MCF 10A (cell line): Measurements from ENCODE around the gene ZDHHC6. TPM values are rescaled to one million over a fixed set of nuclear protein-coding genes. Genes with fewer than 3 reads are reported as not detected.

Experiments used
- BruUV-seq: library from RNA; stranded (reverse); fragments of 400-500 nt; replicated peaks from 2 replicates; lab custom pipeline; 2021; lab: Mats Ljungman, UMichigan
- CTCF ChIA-PET: fragments of 300-600 bp; sonication (Branson Sonifier 250); formaldehyde crosslinking; extraction: SDS; loops from one replicate; lab custom pipeline; 2021; ENCODE audit warnings: antibody characterized with exemption, inconsistent platforms; lab: Yijun Ruan, JAX
- POLR2A ChIA-PET: fragments of 300-600, 350-650 bp; sonication (Branson Sonifier 250); formaldehyde crosslinking; extraction: SDS; loops from one replicate; lab custom pipeline; 2020; ENCODE audit warnings: antibody characterized with exemption, inconsistent platforms; lab: Yijun Ruan, JAX
- DNase-seq: peaks from one replicate; pipeline ENCODE4 v3.0.0-alpha.2; 2018; ENCODE audit not compliant: unreplicated experiment
- H3K27ac Mint-ChIP-seq: one replicate; pipeline ENCODE4 v1.8.0; 2022; ENCODE audit warnings: mild to moderate bottlenecking, low read depth, mixed read lengths; ENCODE audit not compliant: unreplicated experiment
- H3K27me3 Mint-ChIP-seq: one replicate; pipeline ENCODE4 v1.8.0; 2022; ENCODE audit warnings: mixed read lengths; ENCODE audit not compliant: insufficient read depth, unreplicated experiment
- H3K36me3 Mint-ChIP-seq: one replicate; pipeline ENCODE4 v1.8.0; 2022; ENCODE audit warnings: mild to moderate bottlenecking, moderate library complexity, mixed read lengths; ENCODE audit not compliant: insufficient read depth, unreplicated experiment
- H3K4me1 Mint-ChIP-seq: one replicate; pipeline ENCODE4 v1.8.0; 2022; ENCODE audit warnings: mixed read lengths; ENCODE audit not compliant: insufficient read depth, unreplicated experiment
- H3K4me3 Mint-ChIP-seq: one replicate; pipeline ENCODE4 v1.8.0; 2022; ENCODE audit warnings: mild to moderate bottlenecking, moderate library complexity, mixed read lengths; ENCODE audit not compliant: unreplicated experiment
- H3K9me3 Mint-ChIP-seq: one replicate; pipeline ENCODE4 v1.8.0; 2022; ENCODE audit warnings: mixed read lengths; ENCODE audit not compliant: unreplicated experiment
- intact Hi-C: fragments of 100-400 bp; cut with micrococcal nuclease; formaldehyde crosslinking; loops from 2 replicates; pipeline ENCODE4 v1.14.1; 2022
- total RNA-seq: library from RNA; stranded (reverse); gene quantifications from 2 replicates; pipeline ENCODE4 v1.2.3, GENCODE V29; 2022
- TF ChIP-seq, protein P1 (sequence below): fragments of 200-600 bp; IDR thresholded peaks from one replicate; pipeline ENCODE4 v1.8.0; 2022; ENCODE audit warnings: antibody characterized with exemption, mild to moderate bottlenecking; ENCODE audit not compliant: unreplicated experiment

The ZDHHC6 gene
- total RNA-seq, 1 experiment from 2014 or later: 25.9 TPM

DNA sequence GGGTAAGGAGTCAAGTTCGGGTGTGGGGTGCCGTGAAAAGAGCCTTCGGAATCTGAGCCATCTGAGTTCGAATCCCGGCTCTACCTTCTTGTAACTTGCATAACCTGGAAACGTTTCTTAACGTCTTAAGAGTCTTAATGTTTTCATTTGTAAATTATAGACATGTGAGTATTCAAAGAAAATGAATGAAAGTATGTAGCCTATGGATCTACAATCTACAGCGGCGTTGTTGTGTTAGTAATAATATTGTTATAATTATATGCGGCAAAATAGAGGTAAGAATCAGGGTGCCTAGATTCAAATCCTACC is 860 bp upstream of the ZDHHC6 start:
- intact Hi-C loops: no loop called here
- H3K27ac Mint-ChIP-seq: peak overlapping the region; percentile 88
- TSS peak; percentile 49 for BruUV-seq
- peaks cover 16% of the 10 kb centered on the region for H3K4me1 Mint-ChIP-seq
- no peak for DNase-seq
- no peaks in the 10 kb centered on the region for H3K27me3 Mint-ChIP-seq
- no peaks in the 10 kb centered on the region for H3K9me3 Mint-ChIP-seq
- ChIA-PET CTCF (interaction anchor here (0.7 to 1.7 kb wide), 7 partner anchors 11 to 952 kb away, joined by 3 to 8 read pairs (median 4); no protein-coding TSS in a partner anchor), POLR2A (interaction anchor here (0.7 to 2.6 kb wide), 11 partner anchors 10 to 935 kb away, joined by 3 to 26 read pairs (median 4); no protein-coding TSS in a partner anchor)
- peak overlapping the region; percentile 95 for H3K4me3 Mint-ChIP-seq
- TF ChIP-seq, protein P1, sequence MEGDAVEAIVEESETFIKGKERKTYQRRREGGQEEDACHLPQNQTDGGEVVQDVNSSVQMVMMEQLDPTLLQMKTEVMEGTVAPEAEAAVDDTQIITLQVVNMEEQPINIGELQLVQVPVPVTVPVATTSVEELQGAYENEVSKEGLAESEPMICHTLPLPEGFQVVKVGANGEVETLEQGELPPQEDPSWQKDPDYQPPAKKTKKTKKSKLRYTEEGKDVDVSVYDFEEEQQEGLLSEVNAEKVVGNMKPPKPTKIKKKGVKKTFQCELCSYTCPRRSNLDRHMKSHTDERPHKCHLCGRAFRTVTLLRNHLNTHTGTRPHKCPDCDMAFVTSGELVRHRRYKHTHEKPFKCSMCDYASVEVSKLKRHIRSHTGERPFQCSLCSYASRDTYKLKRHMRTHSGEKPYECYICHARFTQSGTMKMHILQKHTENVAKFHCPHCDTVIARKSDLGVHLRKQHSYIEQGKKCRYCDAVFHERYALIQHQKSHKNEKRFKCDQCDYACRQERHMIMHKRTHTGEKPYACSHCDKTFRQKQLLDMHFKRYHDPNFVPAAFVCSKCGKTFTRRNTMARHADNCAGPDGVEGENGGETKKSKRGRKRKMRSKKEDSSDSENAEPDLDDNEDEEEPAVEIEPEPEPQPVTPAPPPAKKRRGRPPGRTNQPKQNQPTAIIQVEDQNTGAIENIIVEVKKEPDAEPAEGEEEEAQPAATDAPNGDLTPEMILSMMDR: no peak
- H3K36me3 Mint-ChIP-seq: peaks cover 20% of the 10 kb centered on the region

DNA sequence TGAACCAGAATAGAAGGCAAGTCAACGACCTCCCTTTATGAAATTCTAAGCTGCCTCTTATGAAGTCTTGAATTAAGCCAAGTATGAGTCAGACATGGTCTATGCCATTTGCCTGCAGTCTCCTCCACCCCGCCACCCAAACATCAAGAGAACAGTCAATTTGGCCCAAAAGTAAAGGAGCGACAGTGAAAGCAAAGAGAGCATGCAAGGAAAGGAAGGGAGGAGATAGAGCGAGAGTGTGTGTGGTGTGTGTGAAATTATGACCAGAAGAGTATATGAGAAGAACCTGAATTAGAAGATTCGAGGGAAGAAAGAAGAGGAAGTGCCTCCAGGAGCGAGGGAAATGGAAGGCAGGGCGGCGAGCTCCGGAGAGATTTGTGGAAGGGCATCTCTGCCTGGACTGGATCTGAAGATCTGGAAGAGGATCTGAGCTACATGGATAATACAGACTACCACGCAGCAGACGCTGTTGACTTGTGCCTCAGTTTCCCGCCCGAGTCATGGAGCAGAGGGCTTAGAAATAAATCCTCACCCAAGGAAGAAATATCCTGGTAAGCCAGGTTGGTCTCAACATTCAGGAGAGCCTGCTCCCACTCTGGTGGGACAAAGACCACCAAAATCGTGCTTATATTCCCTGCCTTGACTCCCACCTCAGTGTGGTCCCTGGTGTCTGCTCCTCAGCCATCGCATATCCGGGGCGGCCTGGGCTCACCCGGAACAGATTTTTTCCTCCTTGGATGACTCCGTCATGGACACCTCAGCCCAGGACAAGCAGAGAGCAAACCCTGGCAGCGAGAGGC is 459 bp downstream of the ZDHHC6 start:
- Mint-ChIP-seq H3K36me3 (peaks cover 33% of the 10 kb centered on the region), H3K9me3 (no peaks in the 10 kb centered on the region), H3K4me3 (peak overlapping the region; percentile 95), H3K27ac (peak overlapping the region; percentile 88), H3K27me3 (no peaks in the 10 kb centered on the region), H3K4me1 (peaks cover 16% of the 10 kb centered on the region)
- intact Hi-C loops: loop anchor here (1.0 kb wide), 1 partner anchor 26 kb away; no protein-coding TSS in a partner anchor
- ChIA-PET CTCF (interaction anchor here (0.6 to 1.7 kb wide), 9 partner anchors 10 to 1176 kb away, joined by 3 to 8 read pairs (median 3); no protein-coding TSS in a partner anchor), POLR2A (interaction anchor here (0.6 to 2.6 kb wide), 19 partner anchors 8 to 436 kb away, joined by 3 to 26 read pairs (median 4); partner anchors contain the start of gene GPAM)
- no TSS peak for BruUV-seq
- TF ChIP-seq, protein P1: no peak
- DNase-seq: peak; percentile 19

GRCh38 chr10:112442063-112442462 is 4.7 kb downstream of the ZDHHC6 start:
- no peaks in the 10 kb centered on the region for H3K9me3 Mint-ChIP-seq
- no peak overlapping the region for H3K27ac Mint-ChIP-seq
- no peak overlapping the region for H3K4me3 Mint-ChIP-seq
- peaks cover 7% of the 10 kb centered on the region for H3K4me1 Mint-ChIP-seq
- POLR2A ChIA-PET: interaction anchor here (0.9 kb wide), 1 partner anchor 25 kb away, joined by 5 read pairs; no protein-coding TSS in a partner anchor
- CTCF ChIA-PET: interaction anchor here (0.5 to 1.5 kb wide), 5 partner anchors 22 to 1247 kb away, joined by 3 to 4 read pairs (median 3); partner anchors contain the start of gene GPAM
- intact Hi-C loops: no loop called here
- TF ChIP-seq, protein P1: no peak
- no TSS peak for BruUV-seq
- no peak for DNase-seq
- H3K36me3 Mint-ChIP-seq: peaks cover 64% of the 10 kb centered on the region
- no peaks in the 10 kb centered on the region for H3K27me3 Mint-ChIP-seq

GRCh38 chr10:112441520-112441919 is 5.2 kb downstream of the ZDHHC6 start:
- CTCF ChIA-PET: interaction anchor here (0.6 to 1.1 kb wide), 4 partner anchors 30 to 303 kb away, joined by 3 to 5 read pairs (median 4); no protein-coding TSS in a partner anchor
- intact Hi-C loops: no loop called here
- no peaks in the 10 kb centered on the region for H3K27me3 Mint-ChIP-seq
- peaks cover 67% of the 10 kb centered on the region for H3K36me3 Mint-ChIP-seq
- no peak for DNase-seq
- peaks cover 7% of the 10 kb centered on the region for H3K4me1 Mint-ChIP-seq
- POLR2A ChIA-PET: no interaction called here
- H3K4me3 Mint-ChIP-seq: no peak overlapping the region
- TF ChIP-seq, protein P1: no peak
- no peak overlapping the region for H3K27ac Mint-ChIP-seq
- no peaks in the 10 kb centered on the region for H3K9me3 Mint-ChIP-seq
- no TSS peak for BruUV-seq
